ENCODE results near the gene CFAP210. TPM values are rescaled to one million over a fixed set of nuclear protein-coding genes. Genes with fewer than 3 reads are reported as not detected.

The CFAP210 gene
- polyA plus RNA-seq, 2 of the 4 experiments (the other 2 are of a cell fraction) = 0.31 to 0.35 TPM

DNA sequence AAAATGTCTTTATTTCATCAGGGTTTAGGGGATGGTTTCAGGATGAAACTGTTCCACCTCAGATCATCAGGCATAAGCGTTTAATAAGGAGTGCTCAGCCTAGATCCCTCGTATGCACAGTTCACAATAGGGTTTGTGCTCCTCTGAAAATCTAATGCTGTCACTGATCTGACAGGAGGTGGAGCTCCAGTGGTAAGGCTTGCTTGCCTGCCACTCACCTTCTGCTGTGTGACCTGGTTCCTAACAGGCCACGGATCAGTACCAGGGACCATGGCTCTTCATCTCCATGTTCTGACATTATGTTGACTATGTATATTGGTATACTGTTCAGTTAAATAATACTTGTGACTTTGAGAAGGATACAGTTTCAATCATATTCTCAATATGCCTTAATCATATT, 68.4 kb downstream of the CFAP210 start:
- FAIRE-seq = no peak
- no peak for DNase-seq (ENCODE audit: low read depth in 1 of 2, low spot score in 1 of 2)
- TF ChIP-seq, protein P1, sequence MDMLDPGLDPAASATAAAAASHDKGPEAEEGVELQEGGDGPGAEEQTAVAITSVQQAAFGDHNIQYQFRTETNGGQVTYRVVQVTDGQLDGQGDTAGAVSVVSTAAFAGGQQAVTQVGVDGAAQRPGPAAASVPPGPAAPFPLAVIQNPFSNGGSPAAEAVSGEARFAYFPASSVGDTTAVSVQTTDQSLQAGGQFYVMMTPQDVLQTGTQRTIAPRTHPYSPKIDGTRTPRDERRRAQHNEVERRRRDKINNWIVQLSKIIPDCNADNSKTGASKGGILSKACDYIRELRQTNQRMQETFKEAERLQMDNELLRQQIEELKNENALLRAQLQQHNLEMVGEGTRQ (IDR thresholded peaks at IDR 0.05) = no peak
- TF ChIP-seq KDM5A (IDR thresholded peaks at IDR 0.05) (no peak), EHMT2 (IDR thresholded peaks at IDR 0.05; ENCODE audit: low read depth) (no peak), CHD2 (IDR thresholded peaks at IDR 0.05; ENCODE audit: low read length, partially characterized antibody) (no peak), RAD21 (conservative IDR thresholded peaks at IDR 0.05 in 1 of 2, IDR thresholded peaks at IDR 0.05 in 1 of 2) (no peak), NR3C1 (IDR thresholded peaks at IDR 0.05) (no peak)
- TF ChIP-seq, protein P2, sequence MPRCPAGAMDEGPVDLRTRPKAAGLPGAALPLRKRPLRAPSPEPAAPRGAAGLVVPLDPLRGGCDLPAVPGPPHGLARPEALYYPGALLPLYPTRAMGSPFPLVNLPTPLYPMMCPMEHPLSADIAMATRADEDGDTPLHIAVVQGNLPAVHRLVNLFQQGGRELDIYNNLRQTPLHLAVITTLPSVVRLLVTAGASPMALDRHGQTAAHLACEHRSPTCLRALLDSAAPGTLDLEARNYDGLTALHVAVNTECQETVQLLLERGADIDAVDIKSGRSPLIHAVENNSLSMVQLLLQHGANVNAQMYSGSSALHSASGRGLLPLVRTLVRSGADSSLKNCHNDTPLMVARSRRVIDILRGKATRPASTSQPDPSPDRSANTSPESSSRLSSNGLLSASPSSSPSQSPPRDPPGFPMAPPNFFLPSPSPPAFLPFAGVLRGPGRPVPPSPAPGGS (IDR thresholded peaks at IDR 0.05) = no peak
- TF ChIP-seq, protein P3, sequence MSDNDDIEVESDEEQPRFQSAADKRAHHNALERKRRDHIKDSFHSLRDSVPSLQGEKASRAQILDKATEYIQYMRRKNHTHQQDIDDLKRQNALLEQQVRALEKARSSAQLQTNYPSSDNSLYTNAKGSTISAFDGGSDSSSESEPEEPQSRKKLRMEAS (IDR thresholded peaks at IDR 0.05) = no peak
- ATAC-seq = no peak
- H3K4me3 ChIP-seq = no peak overlapping the region
- H3K9me3 ChIP-seq = no peaks in the 10 kb centered on the region
- no peak overlapping the region for H3K27ac ChIP-seq
- 72% methylated on average over 3 of the region's 3 CpGs for WGBS (ENCODE audit: missing lambda C conversion rate)
- CTCF ChIA-PET = no interaction called here
- POLR2A ChIA-PET = no interaction called here
- H3K4me2 ChIP-seq = no peak overlapping the region
- no peaks in the 10 kb centered on the region for H3K4me1 ChIP-seq

DNA sequence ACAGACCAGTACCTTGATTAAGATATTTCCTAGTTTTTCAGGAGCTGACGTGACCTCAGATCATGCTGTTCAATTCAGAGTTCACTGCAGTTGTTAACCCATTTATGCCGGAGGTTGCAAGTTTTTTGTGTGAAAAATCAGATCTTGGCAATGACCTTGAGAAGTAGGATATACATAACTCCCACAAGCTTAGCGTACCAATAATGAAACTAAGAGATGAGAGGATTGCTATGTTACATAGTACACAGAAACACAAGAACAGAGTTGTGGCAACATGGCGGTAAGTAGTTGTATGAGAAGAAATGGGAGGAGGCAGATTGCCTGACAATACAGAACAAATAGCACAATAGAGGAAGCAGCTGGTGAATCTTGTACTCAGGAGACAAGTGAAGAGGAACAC, 71.0 kb downstream of the CFAP210 start:
- Histone ChIP-seq H3K9me3 (no peaks in the 10 kb centered on the region), H3K4me3 (no peak overlapping the region), H3K27ac (no peak overlapping the region), H3K4me1 (no peaks in the 10 kb centered on the region), H3K4me2 (no peak overlapping the region)
- TF ChIP-seq, protein P4, sequence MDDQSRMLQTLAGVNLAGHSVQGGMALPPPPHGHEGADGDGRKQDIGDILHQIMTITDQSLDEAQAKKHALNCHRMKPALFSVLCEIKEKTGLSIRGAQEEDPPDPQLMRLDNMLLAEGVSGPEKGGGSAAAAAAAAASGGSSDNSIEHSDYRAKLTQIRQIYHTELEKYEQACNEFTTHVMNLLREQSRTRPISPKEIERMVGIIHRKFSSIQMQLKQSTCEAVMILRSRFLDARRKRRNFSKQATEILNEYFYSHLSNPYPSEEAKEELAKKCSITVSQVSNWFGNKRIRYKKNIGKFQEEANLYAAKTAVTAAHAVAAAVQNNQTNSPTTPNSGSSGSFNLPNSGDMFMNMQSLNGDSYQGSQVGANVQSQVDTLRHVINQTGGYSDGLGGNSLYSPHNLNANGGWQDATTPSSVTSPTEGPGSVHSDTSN (IDR thresholded peaks at IDR 0.05) = no peak
- TF ChIP-seq TFCP2L1 (CRISPR knock-in tag; IDR thresholded peaks at IDR 0.05) (no peak), ZNF302 (CRISPR knock-in tag; IDR thresholded peaks at IDR 0.05) (no peak), HEYL (CRISPR knock-in tag; IDR thresholded peaks at IDR 0.05) (no peak), GATA3 (IDR thresholded peaks at IDR 0.05; ENCODE audit: borderline replicate concordance) (no peak), KDM5A (IDR thresholded peaks at IDR 0.05) (no peak), ZSCAN20 (CRISPR knock-in tag; IDR thresholded peaks at IDR 0.05) (no peak)
- TF ChIP-seq, protein P3 (IDR thresholded peaks at IDR 0.05) = no peak
- DNase-seq (ENCODE audit: low read depth in 1 of 2, low spot score in 1 of 2) (no peak), ATAC-seq (no peak), FAIRE-seq (no peak)
- ChIA-PET POLR2A (no interaction called here), CTCF (interaction anchor here (0.7 to 0.9 kb wide), 2 partner anchors 16 to 54 kb away, joined by 3 read pairs; no protein-coding TSS in a partner anchor)
- WGBS (ENCODE audit: missing lambda C conversion rate) = 89% methylated on average over 4 of the region's 4 CpGs

DNA sequence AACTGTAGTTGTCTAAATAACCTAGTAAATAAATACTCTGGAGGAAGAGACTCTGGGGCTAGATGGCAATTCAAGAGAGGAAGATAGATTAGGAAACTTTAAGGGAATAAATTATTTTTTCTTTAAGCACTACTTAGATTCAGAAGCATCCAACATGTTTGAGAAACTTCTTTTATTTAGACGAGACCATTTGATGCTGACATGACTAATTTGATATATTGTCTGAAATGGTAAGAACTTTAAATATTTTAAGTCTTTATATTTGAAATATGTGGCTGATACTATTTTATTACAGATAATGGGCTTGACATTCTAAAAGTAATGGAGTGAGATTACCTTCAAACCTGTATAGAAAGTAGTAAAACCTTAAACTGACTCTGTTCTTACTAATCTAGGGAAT, 73.7 kb downstream of the CFAP210 start:
- no peak for FAIRE-seq
- no peak overlapping the region for H3K27ac ChIP-seq
- no peaks in the 10 kb centered on the region for H3K4me1 ChIP-seq
- CTCF ChIA-PET = no interaction called here
- POLR2A ChIA-PET = no interaction called here
- peak; percentile 54 for TF ChIP-seq MAFK (IDR thresholded peaks at IDR 0.05; ENCODE audit: partially characterized antibody)
- TF ChIP-seq BHLHE40 (IDR thresholded peaks at IDR 0.05; ENCODE audit: low read depth, low read length) = no peak
- 84% methylated on average over 1 of the region's 1 CpG for WGBS (ENCODE audit: missing lambda C conversion rate)
- no peak for DNase-seq (ENCODE audit: low read depth in 1 of 2, low spot score in 1 of 2)
- no peak for ATAC-seq
- H3K4me2 ChIP-seq = no peak overlapping the region
- H3K4me3 ChIP-seq = no peak overlapping the region
- H3K9me3 ChIP-seq = no peaks in the 10 kb centered on the region

DNA sequence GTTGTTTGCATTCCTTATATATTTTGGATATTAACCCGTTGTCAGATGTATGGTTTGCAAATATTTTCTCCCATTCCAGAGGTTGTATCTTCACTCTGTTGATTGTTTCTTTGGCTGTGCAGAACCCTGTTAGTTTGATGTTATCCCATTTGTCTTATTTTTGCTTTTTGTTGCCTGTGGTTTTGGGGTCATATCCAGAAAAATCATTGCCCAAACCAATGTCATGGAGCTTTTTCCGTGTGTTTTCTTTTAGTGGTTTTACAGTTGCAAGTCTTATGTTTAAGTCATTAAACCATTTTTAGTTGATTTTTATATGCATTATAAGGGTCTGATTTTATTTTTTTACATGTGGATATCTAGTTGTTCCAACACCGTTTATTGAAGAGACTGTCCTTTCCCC, 74.3 kb downstream of the CFAP210 start:
- no peak for ATAC-seq
- Histone ChIP-seq H3K27ac (no peak overlapping the region), H3K4me3 (no peak overlapping the region), H3K4me1 (no peaks in the 10 kb centered on the region), H3K4me2 (no peak overlapping the region), H3K9me3 (no peaks in the 10 kb centered on the region)
- POLR2A ChIA-PET = no interaction called here
- no peak for FAIRE-seq
- DNase-seq (ENCODE audit: low read depth in 1 of 2, low spot score in 1 of 2) = no peak
- CTCF ChIA-PET = interaction anchor here (1.2 kb wide), 1 partner anchor 35 kb away, joined by 3 read pairs; no protein-coding TSS in a partner anchor
- WGBS (ENCODE audit: missing lambda C conversion rate) = 58% methylated on average over 3 of the region's 3 CpGs
- TF ChIP-seq, protein P5, sequence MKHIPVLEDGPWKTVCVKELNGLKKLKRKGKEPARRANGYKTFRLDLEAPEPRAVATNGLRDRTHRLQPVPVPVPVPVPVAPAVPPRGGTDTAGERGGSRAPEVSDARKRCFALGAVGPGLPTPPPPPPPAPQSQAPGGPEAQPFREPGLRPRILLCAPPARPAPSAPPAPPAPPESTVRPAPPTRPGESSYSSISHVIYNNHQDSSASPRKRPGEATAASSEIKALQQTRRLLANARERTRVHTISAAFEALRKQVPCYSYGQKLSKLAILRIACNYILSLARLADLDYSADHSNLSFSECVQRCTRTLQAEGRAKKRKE (CRISPR knock-in tag; IDR thresholded peaks at IDR 0.05; ENCODE audit: low read depth) = no peak
- TF ChIP-seq, protein P2 (IDR thresholded peaks at IDR 0.05) = no peak
- TF ChIP-seq CEBPB (IDR thresholded peaks at IDR 0.05) = no peak
- TF ChIP-seq TP53 (CRISPR knock-in tag; IDR thresholded peaks at IDR 0.05) = no peak
- TF ChIP-seq KDM1A (IDR thresholded peaks at IDR 0.05; ENCODE audit: low read depth) = no peak
- TF ChIP-seq SMC3 (IDR thresholded peaks at IDR 0.05) = no peak
- TF ChIP-seq NFE2L2 (conservative IDR thresholded peaks at IDR 0.05; ENCODE audit: low read length) = no peak
- TF ChIP-seq, protein P6, sequence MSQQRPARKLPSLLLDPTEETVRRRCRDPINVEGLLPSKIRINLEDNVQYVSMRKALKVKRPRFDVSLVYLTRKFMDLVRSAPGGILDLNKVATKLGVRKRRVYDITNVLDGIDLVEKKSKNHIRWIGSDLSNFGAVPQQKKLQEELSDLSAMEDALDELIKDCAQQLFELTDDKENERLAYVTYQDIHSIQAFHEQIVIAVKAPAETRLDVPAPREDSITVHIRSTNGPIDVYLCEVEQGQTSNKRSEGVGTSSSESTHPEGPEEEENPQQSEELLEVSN (IDR thresholded peaks at IDR 0.05; ENCODE audit: borderline replicate concordance, low read depth) = no peak
- TF ChIP-seq CBX2 (IDR thresholded peaks at IDR 0.05; ENCODE audit: borderline replicate concordance, low read depth) = no peak
- no peak for TF ChIP-seq ZC3H11A (IDR thresholded peaks at IDR 0.05)
- TF ChIP-seq TFCP2L1 (CRISPR knock-in tag; IDR thresholded peaks at IDR 0.05) = no peak
- TF ChIP-seq FOSL2 (IDR thresholded peaks at IDR 0.05) = no peak
- no peak for TF ChIP-seq FOSL2 (CRISPR knock-in tag; IDR thresholded peaks at IDR 0.05)
